ENCODE results near the gene HOXD3. TPM values are rescaled to one million over a fixed set of nuclear protein-coding genes. Genes with fewer than 3 reads are reported as not detected.

Gene HOXD3
- total RNA-seq, 1 experiment from 2014 or later, result 1.2 TPM

DNA sequence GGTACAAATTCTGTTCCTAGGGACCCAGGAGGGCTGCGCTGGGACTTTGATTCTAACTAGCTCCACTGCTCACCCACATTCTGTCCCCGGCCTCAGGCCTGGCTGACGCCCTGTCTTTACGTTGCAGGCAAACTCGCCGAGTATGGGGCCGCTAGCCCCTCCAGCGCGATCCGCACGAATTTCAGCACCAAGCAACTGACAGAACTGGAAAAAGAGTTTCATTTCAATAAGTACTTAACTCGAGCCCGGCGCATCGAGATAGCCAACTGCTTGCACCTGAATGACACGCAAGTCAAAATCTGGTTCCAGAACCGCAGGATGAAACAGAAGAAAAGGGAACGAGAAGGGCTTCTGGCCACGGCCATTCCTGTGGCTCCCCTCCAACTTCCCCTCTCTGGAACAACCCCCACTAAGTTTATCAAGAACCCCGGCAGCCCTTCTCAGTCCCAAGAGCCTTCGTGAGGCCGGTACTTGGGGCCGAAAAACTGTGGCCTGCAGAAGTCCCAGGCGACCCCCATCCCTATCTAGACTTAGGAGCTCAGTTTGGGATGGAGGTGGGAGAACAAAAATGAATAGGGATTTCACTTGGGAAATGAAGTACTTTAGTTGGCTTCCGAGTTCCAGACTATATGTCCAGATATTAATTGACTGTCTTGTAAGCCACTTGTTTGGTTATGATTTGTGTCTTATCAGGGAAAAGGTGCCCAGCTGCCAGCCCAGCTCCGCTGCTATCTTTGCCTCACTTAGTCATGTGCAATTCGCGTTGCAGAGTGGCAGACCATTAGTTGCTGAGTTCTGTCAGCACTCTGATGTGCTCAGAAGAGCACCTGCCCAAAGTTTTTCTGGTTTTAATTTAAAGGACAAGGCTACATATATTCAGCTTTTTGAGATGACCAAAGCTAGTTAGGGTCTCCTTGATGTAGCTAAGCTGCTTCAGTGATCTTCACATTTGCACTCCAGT is 32.9 kb downstream of the HOXD3 start:
- no peaks in the 10 kb centered on the region for H3K36me3 Mint-ChIP-seq (ENCODE audit: insufficient read depth, unreplicated experiment)
- Histone ChIP-seq H3K9me3 (no peaks in the 10 kb centered on the region), H3K36me3 (ENCODE audit: control insufficient read depth, insufficient read depth, low read length) (no peaks in the 10 kb centered on the region), H3K4me1 (peaks cover 14% of the 10 kb centered on the region), H3K27me3 (replicated peaks; ENCODE audit: control insufficient read depth, insufficient read depth, low read length) (peaks cover 4% of the 10 kb centered on the region; the same call in 1 of the 2 replicates), H3K4me3 (ENCODE audit: low read depth, low read length) (no peak overlapping the region)
- TF ChIP-seq, protein P1, sequence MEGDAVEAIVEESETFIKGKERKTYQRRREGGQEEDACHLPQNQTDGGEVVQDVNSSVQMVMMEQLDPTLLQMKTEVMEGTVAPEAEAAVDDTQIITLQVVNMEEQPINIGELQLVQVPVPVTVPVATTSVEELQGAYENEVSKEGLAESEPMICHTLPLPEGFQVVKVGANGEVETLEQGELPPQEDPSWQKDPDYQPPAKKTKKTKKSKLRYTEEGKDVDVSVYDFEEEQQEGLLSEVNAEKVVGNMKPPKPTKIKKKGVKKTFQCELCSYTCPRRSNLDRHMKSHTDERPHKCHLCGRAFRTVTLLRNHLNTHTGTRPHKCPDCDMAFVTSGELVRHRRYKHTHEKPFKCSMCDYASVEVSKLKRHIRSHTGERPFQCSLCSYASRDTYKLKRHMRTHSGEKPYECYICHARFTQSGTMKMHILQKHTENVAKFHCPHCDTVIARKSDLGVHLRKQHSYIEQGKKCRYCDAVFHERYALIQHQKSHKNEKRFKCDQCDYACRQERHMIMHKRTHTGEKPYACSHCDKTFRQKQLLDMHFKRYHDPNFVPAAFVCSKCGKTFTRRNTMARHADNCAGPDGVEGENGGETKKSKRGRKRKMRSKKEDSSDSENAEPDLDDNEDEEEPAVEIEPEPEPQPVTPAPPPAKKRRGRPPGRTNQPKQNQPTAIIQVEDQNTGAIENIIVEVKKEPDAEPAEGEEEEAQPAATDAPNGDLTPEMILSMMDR (IDR thresholded peaks at IDR 0.05; ENCODE audit: insufficient read depth in 1 of 2, low read depth in 1 of 2, low read length in 1 of 2, severe bottlenecking in 1 of 2, unreplicated experiment in 1 of 2), result no peak
- H3K4me3 Mint-ChIP-seq (ENCODE audit: unreplicated experiment), result peak overlapping the region; percentile 78
- intact Hi-C loops (cut with micrococcal nuclease; ENCODE audit: unreplicated experiment), result loop anchor here (5.0 kb wide), 1 partner anchor 53 kb away; no protein-coding TSS in a partner anchor
- no TSS peak for BruUV-seq (replicated peaks)
- DNase-seq, result no peak
- H3K27ac Mint-ChIP-seq (ENCODE audit: unreplicated experiment), result no peak overlapping the region
- ChIA-PET CTCF (no interaction called here), POLR2A (no interaction called here)
- no peaks in the 10 kb centered on the region for H3K4me1 Mint-ChIP-seq (ENCODE audit: low read depth, unreplicated experiment)
- no peaks in the 10 kb centered on the region for H3K9me3 Mint-ChIP-seq (ENCODE audit: unreplicated experiment)
- H3K27me3 Mint-ChIP-seq (ENCODE audit: insufficient read depth, unreplicated experiment), result peaks cover 18% of the 10 kb centered on the region

DNA sequence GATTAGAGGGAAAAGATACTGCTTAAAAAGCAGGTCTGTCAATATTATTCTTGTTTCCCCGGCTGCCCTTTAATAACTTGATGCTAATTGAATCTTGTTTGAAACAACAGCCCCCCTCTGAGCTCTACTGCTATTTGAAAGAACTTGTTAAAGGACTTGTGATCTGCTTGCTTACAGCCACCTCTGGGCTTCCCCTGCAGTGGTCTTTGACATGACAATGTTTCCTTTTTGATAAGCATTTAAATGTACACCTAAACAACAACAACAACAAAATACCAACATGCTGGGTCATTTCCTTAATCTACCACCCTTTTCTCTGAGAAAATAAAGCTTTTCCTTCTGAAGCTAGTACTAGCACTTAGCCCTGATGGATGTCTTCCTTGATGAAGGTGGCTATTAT is 35.2 kb downstream of the HOXD3 start:
- Histone ChIP-seq H3K27me3 (replicated peaks; ENCODE audit: control insufficient read depth, insufficient read depth, low read length) (peaks cover 4% of the 10 kb centered on the region; the same call in 1 of the 2 replicates), H3K36me3 (ENCODE audit: control insufficient read depth, insufficient read depth, low read length) (no peaks in the 10 kb centered on the region), H3K4me3 (ENCODE audit: low read depth, low read length) (no peak overlapping the region), H3K9me3 (no peaks in the 10 kb centered on the region), H3K4me1 (peaks cover 14% of the 10 kb centered on the region)
- Mint-ChIP-seq H3K9me3 (ENCODE audit: unreplicated experiment) (no peaks in the 10 kb centered on the region), H3K4me1 (ENCODE audit: low read depth, unreplicated experiment) (no peaks in the 10 kb centered on the region), H3K27me3 (ENCODE audit: insufficient read depth, unreplicated experiment) (peaks cover 15% of the 10 kb centered on the region), H3K4me3 (ENCODE audit: unreplicated experiment) (no peak overlapping the region), H3K27ac (ENCODE audit: unreplicated experiment) (no peak overlapping the region), H3K36me3 (ENCODE audit: insufficient read depth, unreplicated experiment) (no peaks in the 10 kb centered on the region)
- ChIA-PET CTCF (interaction anchor here (0.6 kb wide), 1 partner anchor 1540 kb away, joined by 3 read pairs; no protein-coding TSS in a partner anchor), POLR2A (no interaction called here)
- no peak for DNase-seq
- intact Hi-C loops (cut with micrococcal nuclease; ENCODE audit: unreplicated experiment), result no loop called here
- BruUV-seq (replicated peaks), result no TSS peak
- TF ChIP-seq, protein P1 (IDR thresholded peaks at IDR 0.05; ENCODE audit: insufficient read depth in 1 of 2, low read depth in 1 of 2, low read length in 1 of 2, severe bottlenecking in 1 of 2, unreplicated experiment in 1 of 2), result no peak

DNA sequence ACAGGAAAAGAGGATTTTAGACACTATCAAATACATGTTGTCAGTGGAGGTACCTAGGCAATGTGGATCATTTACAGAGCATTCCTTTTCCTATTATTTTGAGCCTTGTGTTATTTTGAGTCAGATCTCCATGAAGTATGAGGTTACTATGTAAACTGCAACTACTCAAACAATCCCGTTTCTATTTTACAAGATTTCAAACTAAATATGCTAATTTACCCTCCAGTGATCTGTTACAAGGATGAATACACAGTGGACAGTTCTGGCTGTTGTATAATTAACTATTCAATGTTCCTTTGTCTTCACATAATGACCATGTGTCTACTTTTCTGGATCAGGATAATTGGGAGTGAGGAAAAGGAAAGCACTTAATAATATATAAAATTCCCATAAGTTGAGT is 35.9 kb downstream of the HOXD3 start:
- peaks cover 14% of the 10 kb centered on the region for H3K4me1 ChIP-seq
- no peaks in the 10 kb centered on the region for H3K36me3 ChIP-seq (ENCODE audit: control insufficient read depth, insufficient read depth, low read length)
- no peaks in the 10 kb centered on the region for H3K9me3 ChIP-seq
- no peaks in the 10 kb centered on the region for H3K4me1 Mint-ChIP-seq (ENCODE audit: low read depth, unreplicated experiment)
- no peaks in the 10 kb centered on the region for H3K36me3 Mint-ChIP-seq (ENCODE audit: insufficient read depth, unreplicated experiment)
- H3K4me3 Mint-ChIP-seq (ENCODE audit: unreplicated experiment), result no peak overlapping the region
- TF ChIP-seq, protein P1 (IDR thresholded peaks at IDR 0.05; ENCODE audit: insufficient read depth in 1 of 2, low read depth in 1 of 2, low read length in 1 of 2, severe bottlenecking in 1 of 2, unreplicated experiment in 1 of 2), result no peak
- no peak overlapping the region for H3K27ac Mint-ChIP-seq (ENCODE audit: unreplicated experiment)
- peaks cover 4% of the 10 kb centered on the region; the same call in 1 of the 2 replicates for H3K27me3 ChIP-seq (replicated peaks; ENCODE audit: control insufficient read depth, insufficient read depth, low read length)
- BruUV-seq (replicated peaks), result no TSS peak
- H3K4me3 ChIP-seq (ENCODE audit: low read depth, low read length), result no peak overlapping the region
- CTCF ChIA-PET, result no interaction called here
- no peaks in the 10 kb centered on the region for H3K9me3 Mint-ChIP-seq (ENCODE audit: unreplicated experiment)
- DNase-seq, result no peak
- intact Hi-C loops (cut with micrococcal nuclease; ENCODE audit: unreplicated experiment), result no loop called here
- H3K27me3 Mint-ChIP-seq (ENCODE audit: insufficient read depth, unreplicated experiment), result peaks cover 13% of the 10 kb centered on the region
- POLR2A ChIA-PET, result no interaction called here

Measured in Caco-2 (cell line).